OCI-LY3 (cell line): ENCODE data around the gene CBX1.
"Not testable (repeated sequence)": the region's sequence is repeated elsewhere in the genome, so short reads cannot be mapped to it uniquely, and the experiment has no call there.

Experiments
- H2AFZ ChIP-seq: fragments of 200-600, 300-600 bp; shearing (Covaris generic); 2 replicates; pipeline ENCODE4 v1.6.0; 2014; ENCODE audit warnings: antibody characterized with exemption, low read depth, low read length
- H3K27ac ChIP-seq: fragments of 200-600, 300-600 bp; sonication (generic); 2 replicates; pipeline ENCODE4 v1.5.1; 2014; ENCODE audit warnings: mild to moderate bottlenecking, low read length, moderate library complexity, mixed read lengths
- H3K27me3 ChIP-seq: fragments of 200-600, 300-600 bp; sonication (generic); 2 replicates; pipeline ENCODE4 v1.6.1; 2014; ENCODE audit warnings: low read depth, low read length, mixed read lengths
- H3K36me3 ChIP-seq: fragments of 200-600, 300-600 bp; sonication (generic); replicated peaks from 2 replicates; pipeline ENCODE3; 2014; ENCODE audit warnings: low read depth, low read length, mixed read lengths
- H3K4me1 ChIP-seq: fragments of 300-600, 200-600 bp; sonication (generic); 2 replicates; pipeline ENCODE4 v1.6.1; 2014; ENCODE audit warnings: low read length, mixed read lengths
- H3K4me2 ChIP-seq: fragments of 200-600, 300-600 bp; sonication (generic); 2 replicates; pipeline ENCODE4 v1.6.1; 2014; ENCODE audit warnings: low read length, mixed read lengths
- H3K4me3 ChIP-seq: fragments of 300-600, 200-600 bp; sonication (generic); 2 replicates; pipeline ENCODE4 v1.5.1; 2014; ENCODE audit warnings: antibody characterized with exemption, mild to moderate bottlenecking, low read length, moderate library complexity
- H3K79me2 ChIP-seq: fragments of 300-600, 200-600 bp; shearing (Covaris generic); 2 replicates; pipeline ENCODE4 v1.6.1; 2014; ENCODE audit warnings: mild to moderate bottlenecking, low read length, mixed read lengths
- H3K9ac ChIP-seq: fragments of 300-600, 200-600 bp; shearing (Covaris generic); 2 replicates; pipeline ENCODE4 v1.6.0; 2014; ENCODE audit warnings: mild to moderate bottlenecking, low read length, moderate library complexity
- H3K9me3 ChIP-seq: fragments of 200-600, 300-600 bp; shearing (Covaris generic); 2 replicates; pipeline ENCODE4 v1.6.1; 2014; ENCODE audit warnings: low read length, mixed read lengths; ENCODE audit not compliant: insufficient read depth
- H4K20me1 ChIP-seq: fragments of 200-600, 300-600 bp; sonication (generic); 2 replicates; pipeline ENCODE4 v1.6.1; 2016; ENCODE audit warnings: low read length, mixed read lengths; ENCODE audit not compliant: insufficient read depth
- CTCF ChIP-seq: fragments of 200-600, 300-600 bp; sonication (generic); IDR thresholded peaks from 2 replicates; pipeline ENCODE4 v1.5.1; 2014; ENCODE audit warnings: antibody characterized with exemption, low read length, low read depth
- EZH2phosphoT487 ChIP-seq: fragments of 200-600 bp; shearing (Covaris generic); IDR thresholded peaks from 2 replicates; pipeline ENCODE4 v1.6.1; 2018; ENCODE audit warnings: antibody characterized with exemption, mixed run types, low read depth

Gene CBX1

GRCh38 chr17:48095611-48096010 is 5.7 kb downstream of the CBX1 start:
- Histone ChIP-seq H3K9me3 (no peaks in the 10 kb centered on the region), H3K79me2 (peaks cover 100% of the 10 kb centered on the region), H2AFZ (no peak overlapping the region), H3K4me2 (no peak overlapping the region), H3K9ac (no peak overlapping the region), H3K36me3 (peaks cover 17% of the 10 kb centered on the region), H3K4me3 (no peak overlapping the region), H3K27ac (no peak overlapping the region), H3K27me3 (no peaks in the 10 kb centered on the region), H3K4me1 (peaks cover 13% of the 10 kb centered on the region), H4K20me1 (peaks cover 31% of the 10 kb centered on the region)
- TF ChIP-seq CTCF (no peak), EZH2phosphoT487 (no peak)

DNA sequence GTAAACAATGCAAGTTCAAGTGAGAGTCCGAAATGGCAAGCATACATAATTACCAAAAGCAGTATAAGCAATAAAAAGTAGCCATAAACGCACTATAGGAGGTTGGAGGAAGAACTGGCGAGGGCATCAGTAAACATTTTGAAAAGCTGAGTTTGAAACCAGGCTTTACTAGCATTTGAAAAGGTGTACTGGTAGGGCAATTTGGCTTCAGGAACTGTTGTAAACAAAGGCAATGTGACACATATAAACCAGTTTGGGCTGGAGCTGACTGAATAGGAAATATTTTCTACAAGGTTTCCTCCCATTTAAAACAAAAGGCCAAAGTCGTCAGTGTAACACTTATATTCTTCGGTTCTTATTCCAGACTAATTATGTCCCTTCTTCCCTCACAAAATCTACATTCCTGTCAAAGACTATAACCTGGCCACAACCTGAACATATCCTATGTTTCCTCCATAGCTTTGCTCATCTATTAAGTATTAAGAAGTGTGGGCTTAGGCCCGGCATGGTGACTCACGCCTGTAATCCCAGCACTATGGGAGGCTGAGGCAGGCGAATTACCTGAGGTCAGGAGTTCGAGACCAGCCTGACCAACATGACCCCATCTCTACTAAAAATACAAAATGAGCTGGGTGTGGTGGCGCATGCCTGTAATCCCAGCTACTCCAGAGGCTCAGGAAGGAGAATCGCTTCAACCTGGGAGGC is 7.8 kb downstream of the CBX1 start:
- no peaks in the 10 kb centered on the region for H3K9me3 ChIP-seq
- no peak overlapping the region for H3K9ac ChIP-seq
- H2AFZ ChIP-seq, result no peak overlapping the region
- H3K36me3 ChIP-seq, result peaks cover 12% of the 10 kb centered on the region
- H3K27ac ChIP-seq, result no peak overlapping the region
- H3K4me3 ChIP-seq, result no peak overlapping the region
- H3K4me1 ChIP-seq, result 0 out of 2 replicates have a peak, but pooled peaks cover 7% of the 10 kb centered on the region
- no peak overlapping the region for H3K4me2 ChIP-seq
- no peaks in the 10 kb centered on the region for H3K27me3 ChIP-seq
- H3K79me2 ChIP-seq, result peaks cover 100% of the 10 kb centered on the region
- no peak for TF ChIP-seq EZH2phosphoT487
- TF ChIP-seq CTCF, result no peak
- peaks cover 25% of the 10 kb centered on the region for H4K20me1 ChIP-seq

- no peak overlapping the region for H3K4me3 ChIP-seq
- H3K27ac ChIP-seq, result no peak overlapping the region
- peaks cover 32% of the 10 kb centered on the region for H4K20me1 ChIP-seq
- H2AFZ ChIP-seq, result no peak overlapping the region
- H3K27me3 ChIP-seq, result no peaks in the 10 kb centered on the region
- no peak overlapping the region for H3K4me2 ChIP-seq
- H3K36me3 ChIP-seq, result no peaks in the 10 kb centered on the region
- H3K9ac ChIP-seq, result no peak overlapping the region
- TF ChIP-seq EZH2phosphoT487 (no peak), CTCF (no peak)
- H3K79me2 ChIP-seq, result peaks cover 87% of the 10 kb centered on the region
- H3K4me1 ChIP-seq, result no peaks in the 10 kb centered on the region
- no peaks in the 10 kb centered on the region for H3K9me3 ChIP-seq
Observed at GRCh38 chr17:48084932-48085331, 16.3 kb downstream of the CBX1 start.

DNA sequence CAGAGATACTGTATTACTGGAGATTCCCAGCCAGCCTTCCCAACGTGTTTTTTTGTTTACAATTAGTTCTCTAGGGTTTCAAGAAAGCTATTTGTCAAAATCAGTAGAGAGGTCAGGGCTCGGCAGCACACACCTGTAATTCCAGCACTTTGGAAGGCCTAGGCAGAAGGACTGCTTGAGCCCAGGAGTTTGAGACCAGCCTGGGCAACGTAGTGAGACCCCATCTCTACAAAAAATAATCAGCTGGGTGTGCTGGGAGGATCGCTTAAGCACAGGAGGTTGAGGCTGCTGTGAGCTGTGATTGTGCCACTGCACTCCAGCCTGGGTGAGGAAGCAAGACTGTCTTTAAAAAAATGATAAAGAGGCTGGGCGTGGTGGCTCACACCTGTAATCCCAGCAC is 19.4 kb downstream of the CBX1 start:
- H3K27ac ChIP-seq, result no peak overlapping the region
- peaks cover 39% of the 10 kb centered on the region for H4K20me1 ChIP-seq
- H3K36me3 ChIP-seq, result no peaks in the 10 kb centered on the region
- no peaks in the 10 kb centered on the region for H3K27me3 ChIP-seq
- TF ChIP-seq CTCF (no peak), EZH2phosphoT487 (no peak)
- H2AFZ ChIP-seq, result no peak overlapping the region
- no peak overlapping the region for H3K9ac ChIP-seq
- H3K9me3 ChIP-seq, result no peaks in the 10 kb centered on the region
- H3K4me3 ChIP-seq, result no peak overlapping the region
- H3K4me2 ChIP-seq, result no peak overlapping the region
- H3K79me2 ChIP-seq, result peaks cover 83% of the 10 kb centered on the region
- no peaks in the 10 kb centered on the region for H3K4me1 ChIP-seq

- H3K27me3 ChIP-seq, result not testable (repeated sequence)
Observed at GRCh38 chr17:48077152-48077551, 24.1 kb downstream of the CBX1 start.

More at GRCh38 chr17:48077152-48077551, 24.1 kb downstream of the CBX1 start:
- not testable (repeated sequence) for H3K9me3 ChIP-seq, H3K27ac ChIP-seq, H2AFZ ChIP-seq, H3K9ac ChIP-seq, H3K4me1 ChIP-seq, H3K4me3 ChIP-seq, H3K4me2 ChIP-seq
- Histone ChIP-seq H4K20me1 (peaks cover 21% of the 10 kb centered on the region), H3K36me3 (peaks cover 19% of the 10 kb centered on the region), H3K79me2 (peaks cover 46% of the 10 kb centered on the region)
